Activated CD4-positive, alpha-beta T cell treated with anti-CD3 and anti-CD28 coated beads, Interleukin-2, amount 50 U/mL, for 1 hour (primary cell): ENCODE data around the gene CHST15.

Experiments
- DNase-seq: peaks from one replicate; pipeline ENCODE4 v3.0.0-alpha.2; 2020

CHST15 gene

DNA sequence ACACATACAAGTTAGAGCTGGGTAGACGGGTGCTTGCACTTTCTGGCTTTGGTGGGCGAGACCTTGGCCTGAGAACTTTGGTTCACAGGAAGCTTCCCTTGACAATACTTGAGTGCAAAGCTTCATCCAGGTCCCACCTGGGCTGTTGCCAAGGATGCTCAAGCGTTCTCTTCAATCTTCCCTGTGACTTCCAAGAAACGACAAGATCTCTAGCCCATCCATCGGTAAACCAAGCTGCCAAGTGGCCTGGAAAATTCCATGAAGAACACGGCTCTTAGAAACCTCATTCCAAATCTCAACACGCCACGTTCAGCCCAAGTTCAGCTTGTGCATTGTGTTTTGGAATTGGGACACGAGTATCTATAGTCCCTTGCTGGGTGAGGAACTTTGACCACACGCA, 84.7 kb downstream of the CHST15 start:
- DNase-seq, result no peak

GRCh38 chr10:124008187-124008586, 85.2 kb downstream of the CHST15 start:
- no peak for DNase-seq

GRCh38 chr10:124007773-124008145, 85.6 kb downstream of the CHST15 start:
- no peak for DNase-seq

- DNase-seq, result no peak
Measured at GRCh38 chr10:124007102-124007772, 86.2 kb downstream of the CHST15 start.

- DNase-seq, result no peak
Measured at GRCh38 chr10:124006526-124006925, 86.9 kb downstream of the CHST15 start.

DNA sequence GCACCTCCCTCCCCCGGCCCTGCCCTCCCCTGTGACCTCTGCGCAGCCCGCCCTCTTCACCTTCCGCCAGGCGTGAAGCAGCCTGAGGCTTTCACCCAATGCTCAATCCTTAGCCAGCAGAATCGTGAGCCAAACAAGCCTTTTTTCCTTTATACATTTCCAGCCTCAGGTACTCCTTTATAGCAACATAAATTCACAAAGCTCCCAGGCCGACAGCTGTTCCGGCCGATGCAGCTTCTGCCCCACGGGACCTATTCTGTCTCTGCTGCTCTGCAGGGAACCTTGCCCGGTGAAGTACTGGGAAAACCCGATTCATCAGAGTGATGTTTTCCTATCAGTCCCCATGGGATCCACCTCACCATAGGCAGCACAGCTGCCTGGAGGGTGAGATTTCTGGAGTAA, 87.4 kb downstream of the CHST15 start:
- DNase-seq, result no peak

- no peak for DNase-seq
Measured at GRCh38 chr10:124005091-124005490, 88.3 kb downstream of the CHST15 start.

- DNase-seq, result no peak
Measured at GRCh38 chr10:124004663-124005004, 88.8 kb downstream of the CHST15 start.

GRCh38 chr10:124003871-124004662, 89.3 kb downstream of the CHST15 start:
- no peak for DNase-seq

- DNase-seq, result no peak
Measured at GRCh38 chr10:124003481-124003870, 89.9 kb downstream of the CHST15 start.

DNA sequence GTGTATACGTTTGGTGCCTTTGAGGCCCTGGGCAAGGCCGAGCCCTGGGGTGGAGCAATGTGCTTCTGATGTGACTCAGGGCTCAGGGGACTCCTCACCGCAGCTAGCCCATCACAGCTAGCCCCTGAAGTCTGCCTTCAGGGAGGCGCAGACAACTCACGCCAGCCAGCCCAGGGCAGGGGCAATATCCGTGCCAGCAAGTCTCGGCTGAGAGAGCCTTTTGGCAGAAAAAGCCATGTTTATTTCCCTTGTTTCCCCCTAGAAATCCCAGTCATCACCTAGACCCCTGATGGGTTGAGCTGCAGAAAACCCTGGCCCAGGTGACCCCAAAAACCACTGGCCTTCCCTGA, 90.4 kb downstream of the CHST15 start:
- DNase-seq, result no peak

- DNase-seq, result no peak
Measured at GRCh38 chr10:124002391-124003069, 90.9 kb downstream of the CHST15 start.

DNA sequence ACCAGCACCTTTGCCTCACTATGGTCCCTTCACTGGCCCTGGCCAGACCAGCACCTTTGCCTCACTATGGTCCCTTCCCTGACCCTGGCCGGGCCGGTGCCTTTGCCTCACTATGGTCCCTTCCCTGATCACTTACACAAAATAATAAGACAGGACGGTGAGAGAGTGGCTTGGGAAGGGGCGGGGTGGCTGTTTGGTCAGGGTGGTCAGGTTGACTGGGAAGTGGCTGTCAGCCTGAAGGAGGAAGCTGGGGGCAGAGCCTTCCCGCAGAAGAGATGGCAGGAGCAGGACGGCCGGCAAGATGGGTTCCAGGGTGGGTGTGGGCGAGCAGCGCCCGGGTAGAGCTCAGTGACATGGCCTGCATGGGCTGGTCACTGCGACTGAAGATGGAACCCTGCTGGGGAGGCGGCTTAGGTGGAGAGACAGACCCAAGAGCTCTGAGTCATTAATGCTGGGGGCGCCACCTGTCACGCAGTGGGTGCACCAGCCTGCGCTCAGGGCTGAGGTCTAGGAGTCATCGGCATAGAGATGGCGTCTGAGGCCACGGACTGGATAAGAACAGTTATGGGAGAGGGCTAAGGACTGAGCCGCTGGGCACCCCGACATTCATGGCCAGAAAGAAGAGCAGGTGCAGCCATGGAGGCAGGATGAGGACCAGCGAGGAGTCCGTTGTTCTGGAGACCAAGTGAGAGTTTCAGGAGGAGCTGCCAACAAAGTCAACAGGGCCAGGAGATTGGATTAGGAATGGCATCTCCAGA, 91.8 kb downstream of the CHST15 start:
- no peak for DNase-seq

DNA sequence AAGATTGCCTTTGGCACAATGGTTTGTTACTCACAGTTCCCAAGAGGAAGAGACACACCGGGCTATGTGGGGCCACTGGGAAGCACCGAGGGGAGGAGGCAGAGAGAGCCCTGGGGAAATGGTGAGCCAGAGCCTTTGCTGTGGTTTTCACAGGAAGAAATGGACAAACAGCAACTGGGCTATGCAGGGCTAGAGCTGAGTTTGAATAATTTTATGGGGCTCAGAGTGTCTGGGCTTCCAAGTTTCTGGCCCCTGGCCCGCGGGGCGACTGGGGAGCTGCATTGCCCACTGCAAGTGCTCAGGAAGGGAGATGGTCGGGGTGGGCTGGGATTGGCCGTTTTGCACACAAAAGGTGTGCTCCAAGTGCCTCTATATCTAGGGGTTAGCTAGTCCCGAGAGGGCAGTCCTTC, 92.6 kb downstream of the CHST15 start:
- no peak for DNase-seq

GRCh38 chr10:123999956-124000615, 93.3 kb downstream of the CHST15 start:
- no peak for DNase-seq

DNA sequence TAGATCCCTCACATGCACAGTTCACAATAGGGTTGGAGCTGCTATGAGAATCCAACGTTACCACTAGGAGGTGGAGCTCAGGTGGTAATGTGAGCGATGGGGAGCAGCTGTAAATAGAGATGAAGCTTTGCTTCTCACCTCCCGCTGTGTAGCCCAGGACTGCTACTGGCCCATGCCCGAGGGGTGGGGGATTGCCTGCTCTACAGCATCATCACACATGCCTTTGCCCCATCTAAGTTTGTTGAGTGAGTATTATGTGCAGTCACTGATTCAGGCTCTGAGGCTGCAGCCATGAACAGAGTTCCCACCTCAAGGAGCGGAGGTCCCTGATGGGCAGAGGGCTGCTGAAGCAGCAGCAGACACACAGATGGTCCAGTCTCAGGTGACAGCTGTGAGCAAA, 94.1 kb downstream of the CHST15 start:
- no peak for DNase-seq

DNA sequence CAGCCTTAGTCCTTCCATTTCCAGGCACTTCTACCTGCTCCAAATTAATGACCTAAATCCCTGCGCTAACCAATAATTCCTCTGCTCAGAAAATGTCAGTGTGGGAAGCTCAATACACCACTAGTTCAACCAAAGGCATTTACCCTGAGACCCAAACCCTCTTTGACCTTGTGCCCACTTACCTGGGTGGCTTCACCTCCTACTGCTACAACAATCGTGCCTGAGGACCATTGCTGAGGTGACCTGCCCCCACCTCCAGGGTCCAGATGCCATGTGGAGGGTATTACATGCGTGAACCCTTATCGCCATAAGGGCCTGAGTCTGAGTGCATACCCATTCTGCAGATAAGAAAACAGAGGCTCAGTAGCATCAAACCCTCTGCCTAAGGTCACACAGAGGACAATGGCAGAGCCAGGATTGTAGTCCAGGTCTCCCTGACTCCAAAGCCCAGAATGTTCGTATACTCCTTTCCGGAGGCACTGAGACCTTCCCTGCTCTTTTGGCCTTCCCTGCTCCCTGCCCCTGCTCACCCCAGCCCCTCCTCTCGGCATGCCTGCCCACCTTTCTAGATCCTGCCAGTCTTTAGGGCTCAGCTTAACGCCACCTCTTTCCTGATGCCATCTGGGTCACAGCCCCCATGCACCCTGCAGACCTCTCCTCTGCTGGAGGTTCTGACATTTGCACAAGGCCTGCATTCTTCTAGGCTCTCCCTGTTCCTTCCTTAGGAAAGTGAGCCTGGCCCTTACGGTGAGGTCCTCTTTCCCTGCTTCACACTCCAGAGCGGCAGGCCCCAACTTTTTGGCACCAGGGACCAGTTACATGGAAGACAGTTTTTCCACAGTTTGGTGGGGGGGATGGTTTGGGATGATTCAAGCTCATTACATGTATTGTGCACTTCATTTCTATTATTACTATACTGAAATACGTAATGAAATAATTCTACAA, 94.9 kb downstream of the CHST15 start:
- DNase-seq, result no peak

- DNase-seq, result no peak
Measured at GRCh38 chr10:123997486-123998196, 95.8 kb downstream of the CHST15 start.

DNA sequence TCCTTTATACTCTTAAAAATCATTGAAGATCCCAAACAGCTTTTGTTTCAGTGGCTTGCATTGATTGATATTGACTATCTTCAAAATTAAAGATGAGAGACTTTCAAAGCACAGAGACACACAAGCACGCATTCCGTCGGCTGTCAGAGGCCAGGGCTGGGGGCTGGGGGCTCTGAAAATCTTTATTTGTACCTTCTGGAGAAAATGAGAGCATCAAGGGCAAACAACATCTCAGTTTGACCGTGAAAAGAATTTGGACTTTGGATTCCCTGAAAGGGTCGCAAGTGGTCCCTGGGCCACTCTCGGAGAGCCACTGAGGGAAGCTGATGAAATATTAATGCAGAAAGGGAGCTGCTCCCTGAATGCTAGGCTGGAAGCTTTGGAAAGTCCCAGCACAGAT, 96.4 kb downstream of the CHST15 start:
- DNase-seq, result no peak

DNA sequence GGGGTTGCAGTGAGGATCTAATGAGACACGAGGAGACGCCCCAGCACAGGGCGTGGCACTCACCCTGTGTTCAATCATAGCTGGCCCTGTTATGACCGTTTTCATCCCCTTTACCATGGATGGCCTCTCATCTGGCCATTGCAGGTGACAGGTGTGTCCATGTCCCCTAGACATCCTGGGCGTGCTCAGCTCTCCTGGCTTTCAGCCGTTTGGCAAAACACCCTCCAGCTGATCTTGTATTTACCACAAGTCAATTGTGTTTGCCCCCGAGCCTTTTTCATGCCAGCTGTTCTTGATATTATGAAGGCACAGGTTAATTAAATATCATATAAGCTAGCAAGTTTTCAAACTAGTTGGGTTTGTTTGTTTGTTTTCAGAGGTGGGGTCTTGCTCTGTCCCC, 97.1 kb downstream of the CHST15 start:
- DNase-seq, result no peak

DNA sequence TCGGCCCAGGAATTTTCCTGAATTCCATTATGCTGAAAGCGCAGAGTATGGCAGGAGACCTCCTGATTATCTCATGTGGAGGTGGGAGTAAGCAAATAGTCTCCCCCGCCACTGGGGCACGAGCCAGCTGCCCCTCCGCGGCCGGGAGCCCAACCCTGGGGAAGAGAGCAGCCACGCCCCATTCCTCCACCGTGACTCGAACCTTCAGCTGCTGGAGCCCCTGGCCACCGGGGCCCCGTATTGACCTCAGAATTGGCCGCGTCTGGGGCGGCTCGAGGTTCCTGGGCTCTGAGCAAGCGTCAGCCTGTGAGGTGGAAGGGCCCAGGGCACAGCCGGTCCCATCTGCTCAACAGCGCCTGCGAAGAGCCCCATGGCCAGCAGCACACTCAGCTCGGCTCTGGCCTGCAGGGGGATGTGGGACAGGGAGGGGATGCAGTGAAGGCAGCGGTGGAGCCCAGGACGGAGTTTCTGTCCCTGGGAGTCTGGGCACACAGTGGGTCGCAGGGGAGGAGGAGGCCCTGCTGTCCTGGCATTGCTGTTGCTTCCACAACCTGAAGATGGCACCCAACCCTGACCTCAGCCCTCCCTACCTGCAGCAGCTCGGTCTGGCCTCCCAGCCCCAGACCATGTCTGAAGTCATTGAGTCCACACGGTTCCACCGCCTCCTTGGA, 97.8 kb downstream of the CHST15 start:
- DNase-seq, result no peak
